ENCODE data around the gene MARCHF11.

MARCHF11 gene

GRCh38 chr5:16179511-16179935, at the start of gene MARCHF11:
Gene MARCHF11, minus strand, starts transcription at chr5:16179791. Its CDS starts 216 bp downstream, at chr5:16179575.
- DNase-seq: peak in 2 of 3 experiments; percentile 84 to 86

- no peak for DNase-seq
Observed at GRCh38 chr5:16225927-16226326, 46.3 kb upstream of the MARCHF11 start.

- no peak for DNase-seq
Observed at GRCh38 chr5:16192311-16192710, 12.7 kb upstream of the MARCHF11 start.

GRCh38 chr5:16180789-16181082, 1.1 kb upstream of the MARCHF11 start:
- no peak for DNase-seq

- peak in 2 of 3 experiments; percentile 54 to 70 for DNase-seq
Observed at GRCh38 chr5:16179936-16180788, 571 bp upstream of the MARCHF11 start.

- DNase-seq: peak in 2 of 3 experiments; percentile 84 to 89
Observed at GRCh38 chr5:16178745-16179372, 732 bp downstream of the MARCHF11 start.

- peak in 2 of 3 experiments; percentile 19 to 71 for DNase-seq
Observed at GRCh38 chr5:16169550-16169949, 10.0 kb downstream of the MARCHF11 start.

GRCh38 chr5:16160706-16161105, 18.9 kb downstream of the MARCHF11 start:
- peak; percentile 48 to 90 (median 60) for DNase-seq

- no peak for DNase-seq
Observed at GRCh38 chr5:16159636-16160035, 20.0 kb downstream of the MARCHF11 start.

- no peak for DNase-seq
Observed at GRCh38 chr5:16156152-16156551, 23.4 kb downstream of the MARCHF11 start.

- peak in 2 of 3 experiments; percentile 79 to 95 for DNase-seq
Observed at GRCh38 chr5:16152601-16153568, 26.7 kb downstream of the MARCHF11 start.

GRCh38 chr5:16149621-16150020, 30.0 kb downstream of the MARCHF11 start:
- no peak for DNase-seq

GRCh38 chr5:16147179-16147900, 32.3 kb downstream of the MARCHF11 start:
- DNase-seq: peak in 1 of 3 experiments; percentile 46

GRCh38 chr5:16144416-16144815, 35.2 kb downstream of the MARCHF11 start:
- DNase-seq: no peak

- no peak for DNase-seq
Observed at GRCh38 chr5:16143361-16144049, 36.1 kb downstream of the MARCHF11 start.

- DNase-seq: no peak
Observed at GRCh38 chr5:16140944-16141343, 38.6 kb downstream of the MARCHF11 start.

GRCh38 chr5:16140417-16140816, 39.2 kb downstream of the MARCHF11 start:
- DNase-seq: no peak

GRCh38 chr5:16137177-16137576, 42.4 kb downstream of the MARCHF11 start:
- DNase-seq: no peak

GRCh38 chr5:16135506-16135905, 44.1 kb downstream of the MARCHF11 start:
- DNase-seq: no peak

GRCh38 chr5:16135003-16135402, 44.6 kb downstream of the MARCHF11 start:
- peak in 2 of 3 experiments; percentile 71 to 94 for DNase-seq

- DNase-seq: peak in 1 of 3 experiments; percentile 32
Observed at GRCh38 chr5:16134204-16134603, 45.4 kb downstream of the MARCHF11 start.

- no peak for DNase-seq
Observed at GRCh38 chr5:16131878-16132277, 47.7 kb downstream of the MARCHF11 start.
